ENCODE data around the gene ST3GAL5. TPM values are rescaled to one million over a fixed set of nuclear protein-coding genes. Genes with fewer than 3 reads are reported as not detected.

Gene ST3GAL5
- total RNA-seq, 4 donors from 2014 or later, result 30.9 to 37.4 (median 32.9) TPM

DNA sequence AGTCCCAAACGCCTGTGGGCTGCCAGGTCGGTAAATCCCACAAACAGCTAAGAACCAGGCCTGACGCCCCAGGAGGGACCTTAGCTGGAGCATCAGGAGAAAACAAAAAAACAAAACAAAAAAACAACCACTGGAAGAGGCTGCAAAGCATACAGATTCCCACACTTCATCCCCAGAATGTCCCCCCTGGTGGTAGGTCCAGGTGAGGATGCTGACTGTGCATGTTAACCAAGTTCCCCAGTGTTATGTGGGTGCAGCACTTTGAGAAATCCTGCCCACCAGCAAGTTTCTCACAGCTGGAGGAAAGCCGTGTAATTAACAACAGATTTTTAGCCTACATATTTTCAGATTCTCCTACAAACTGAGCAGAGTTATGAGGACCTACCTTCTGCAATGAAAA, 15.1 kb downstream of the ST3GAL5 start:
- Histone ChIP-seq H3K27me3 (no peaks in the 10 kb centered on the region), H3K4me3 (no peak overlapping the region), H3K9me3 (no peaks in the 10 kb centered on the region), H3K36me3 (peaks cover 0 to 4% (median 0%) of the 10 kb centered on the region in 3 donors), H3K4me1 (peaks cover 0 to 9% (median 4%) of the 10 kb centered on the region in 4 donors), H3K27ac (no peak overlapping the region)
- DNase-seq (ENCODE audit: low spot score in 2 of 2), result no peak
- 82 to 91% methylated on average over 4 of the region's 4 CpGs for WGBS, 2 donors
- TF ChIP-seq EP300 (IDR thresholded peaks at IDR 0.05) (no peak), POLR2A (IDR thresholded peaks at IDR 0.05) (no peak)
- TF ChIP-seq, protein P1, sequence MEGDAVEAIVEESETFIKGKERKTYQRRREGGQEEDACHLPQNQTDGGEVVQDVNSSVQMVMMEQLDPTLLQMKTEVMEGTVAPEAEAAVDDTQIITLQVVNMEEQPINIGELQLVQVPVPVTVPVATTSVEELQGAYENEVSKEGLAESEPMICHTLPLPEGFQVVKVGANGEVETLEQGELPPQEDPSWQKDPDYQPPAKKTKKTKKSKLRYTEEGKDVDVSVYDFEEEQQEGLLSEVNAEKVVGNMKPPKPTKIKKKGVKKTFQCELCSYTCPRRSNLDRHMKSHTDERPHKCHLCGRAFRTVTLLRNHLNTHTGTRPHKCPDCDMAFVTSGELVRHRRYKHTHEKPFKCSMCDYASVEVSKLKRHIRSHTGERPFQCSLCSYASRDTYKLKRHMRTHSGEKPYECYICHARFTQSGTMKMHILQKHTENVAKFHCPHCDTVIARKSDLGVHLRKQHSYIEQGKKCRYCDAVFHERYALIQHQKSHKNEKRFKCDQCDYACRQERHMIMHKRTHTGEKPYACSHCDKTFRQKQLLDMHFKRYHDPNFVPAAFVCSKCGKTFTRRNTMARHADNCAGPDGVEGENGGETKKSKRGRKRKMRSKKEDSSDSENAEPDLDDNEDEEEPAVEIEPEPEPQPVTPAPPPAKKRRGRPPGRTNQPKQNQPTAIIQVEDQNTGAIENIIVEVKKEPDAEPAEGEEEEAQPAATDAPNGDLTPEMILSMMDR (IDR thresholded peaks at IDR 0.05), result no peak

DNA sequence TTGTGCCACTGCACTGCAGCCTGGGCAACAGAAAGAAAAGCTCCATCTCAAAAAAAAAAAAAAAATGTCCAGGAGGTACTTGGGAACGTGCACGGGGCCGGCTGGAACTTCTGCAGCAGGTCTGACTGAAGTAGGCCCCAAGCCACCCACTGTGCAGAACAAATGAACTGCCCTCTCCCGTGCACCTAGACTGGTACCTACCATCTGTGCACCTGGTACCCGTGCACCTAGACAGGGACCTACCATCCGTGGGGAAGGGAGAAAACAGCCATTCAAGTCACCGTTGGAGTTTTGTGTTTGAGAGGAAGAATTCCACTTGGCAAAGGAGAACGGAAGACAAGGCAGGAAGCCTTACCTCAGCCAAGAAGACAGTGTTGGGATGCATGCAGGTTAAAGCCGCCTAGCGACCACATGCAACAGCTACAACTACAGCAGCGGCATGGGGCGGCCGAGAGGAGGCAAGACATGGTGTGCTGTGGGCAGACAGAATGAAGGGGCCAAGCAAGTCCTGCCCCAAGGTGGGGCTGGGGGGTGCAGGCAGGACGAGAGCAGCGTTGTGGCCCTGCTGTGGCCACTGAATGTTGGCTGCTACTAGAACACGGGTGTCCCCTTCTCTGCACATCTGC, 16.1 kb downstream of the ST3GAL5 start:
- no peaks in the 10 kb centered on the region for H3K27me3 ChIP-seq
- peaks cover 0 to 4% (median 0%) of the 10 kb centered on the region in 3 donors for H3K36me3 ChIP-seq
- peaks cover 0 to 7% (median 0%) of the 10 kb centered on the region in 4 donors for H3K4me1 ChIP-seq
- TF ChIP-seq, protein P1 (IDR thresholded peaks at IDR 0.05), result no peak
- TF ChIP-seq EP300 (IDR thresholded peaks at IDR 0.05), result no peak
- TF ChIP-seq POLR2A (IDR thresholded peaks at IDR 0.05), result no peak
- H3K4me3 ChIP-seq, result no peak overlapping the region
- no peak for DNase-seq (ENCODE audit: low spot score in 2 of 2)
- 86 to 89% methylated on average over 16 of the region's 16 CpGs for WGBS, 2 donors
- no peak overlapping the region for H3K27ac ChIP-seq
- no peaks in the 10 kb centered on the region for H3K9me3 ChIP-seq

DNA sequence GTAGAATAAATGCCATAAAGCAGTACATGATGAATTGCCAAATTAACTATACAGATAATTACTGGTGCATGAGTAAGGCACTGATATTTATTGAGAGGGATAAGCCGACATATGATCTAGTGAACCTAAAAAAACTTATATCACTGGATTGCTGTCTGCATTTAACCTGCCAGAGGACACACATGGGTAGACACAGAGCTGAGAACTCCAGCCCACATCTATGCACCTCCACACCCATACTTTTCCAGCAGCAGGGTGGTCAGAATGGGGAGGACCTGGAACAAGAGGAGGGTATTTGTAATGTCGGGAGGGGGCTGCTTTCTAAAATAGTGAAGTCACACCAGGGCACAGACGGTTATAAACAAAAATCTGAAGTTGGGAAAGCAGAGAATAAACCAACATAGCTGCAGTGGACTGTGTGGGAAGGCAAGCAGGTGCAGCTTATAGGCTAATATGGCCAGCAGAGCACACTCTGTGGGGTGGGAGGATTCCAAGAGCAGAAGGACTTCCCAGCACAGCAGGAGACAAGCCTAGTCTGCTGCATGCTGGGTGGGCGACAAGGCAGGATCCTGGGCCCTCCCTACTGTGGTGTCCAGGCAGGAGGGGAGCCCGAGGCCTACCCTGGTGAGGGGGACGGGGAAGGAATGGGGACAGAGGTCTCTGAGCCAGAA, 17.2 kb downstream of the ST3GAL5 start:
- no peaks in the 10 kb centered on the region for H3K27me3 ChIP-seq
- TF ChIP-seq POLR2A (IDR thresholded peaks at IDR 0.05), result no peak
- TF ChIP-seq, protein P1 (IDR thresholded peaks at IDR 0.05), result no peak
- no peak for TF ChIP-seq EP300 (IDR thresholded peaks at IDR 0.05)
- H3K4me3 ChIP-seq, result no peak overlapping the region
- no peaks in the 10 kb centered on the region for H3K9me3 ChIP-seq
- whole genome bisulfite sequencing, 2 donors, result 84 to 91% methylated on average over 6 of the region's 6 CpGs
- peaks cover 0 to 4% (median 0%) of the 10 kb centered on the region in 3 donors for H3K36me3 ChIP-seq
- H3K4me1 ChIP-seq, result peaks cover 0 to 8% (median 0%) of the 10 kb centered on the region in 4 donors
- no peak overlapping the region for H3K27ac ChIP-seq
- DNase-seq (ENCODE audit: low spot score in 2 of 2), result no peak

DNA sequence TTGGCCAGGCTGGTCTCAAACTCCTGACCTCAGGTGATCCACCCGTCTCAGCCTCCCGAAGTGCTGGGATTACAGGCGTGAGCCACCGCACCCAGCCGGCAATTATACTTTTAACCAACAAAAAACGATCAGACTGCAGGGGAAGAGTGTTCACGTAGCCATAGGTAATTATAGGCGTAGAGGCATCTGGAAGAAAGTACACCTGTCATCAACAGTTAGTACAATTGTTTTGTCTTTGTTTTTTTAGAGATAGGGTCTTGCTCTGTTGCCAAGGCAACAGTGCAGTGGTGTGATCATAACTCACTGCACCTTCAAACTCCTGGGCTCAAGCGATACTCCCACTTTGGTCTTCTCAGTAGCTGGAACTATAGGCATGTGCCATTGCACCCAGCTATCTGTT, 20.0 kb downstream of the ST3GAL5 start:
- TF ChIP-seq, protein P1 (IDR thresholded peaks at IDR 0.05), result no peak
- TF ChIP-seq EP300 (IDR thresholded peaks at IDR 0.05) (no peak), POLR2A (IDR thresholded peaks at IDR 0.05) (no peak)
- 86 to 98% methylated on average over 9 of the region's 9 CpGs for WGBS, 2 donors

More for the DNA sequence above, 20.0 kb downstream of the ST3GAL5 start:
- H3K9me3 ChIP-seq, result no peaks in the 10 kb centered on the region
- H3K4me1 ChIP-seq, result peaks cover 0 to 18% (median 0%) of the 10 kb centered on the region in 4 donors
- H3K4me3 ChIP-seq, result no peak overlapping the region
- H3K27ac ChIP-seq, result no peak overlapping the region
- peaks cover 0 to 4% (median 0%) of the 10 kb centered on the region in 3 donors for H3K36me3 ChIP-seq
- no peak for DNase-seq (ENCODE audit: low spot score in 2 of 2)
- H3K27me3 ChIP-seq, result no peaks in the 10 kb centered on the region
